22Rv1 (cell line): ENCODE data around the gene RNF217.

Source experiments
- H3K27ac ChIP-seq: fragments of 450-650 bp; 2 replicates; pipeline ENCODE4 v1.5.1; 2017
- ZFX ChIP-seq: fragments of 450-650 bp; IDR thresholded peaks from 2 replicates; pipeline ENCODE4 v1.6.1; 2017; ENCODE audit warnings: antibody characterized with exemption, borderline replicate concordance
- TF ChIP-seq, protein P1 (sequence below): fragments of 450-650 bp; IDR thresholded peaks from 2 replicates; pipeline ENCODE4 v1.5.1; 2017; ENCODE audit warnings: mild to moderate bottlenecking

Gene RNF217

DNA sequence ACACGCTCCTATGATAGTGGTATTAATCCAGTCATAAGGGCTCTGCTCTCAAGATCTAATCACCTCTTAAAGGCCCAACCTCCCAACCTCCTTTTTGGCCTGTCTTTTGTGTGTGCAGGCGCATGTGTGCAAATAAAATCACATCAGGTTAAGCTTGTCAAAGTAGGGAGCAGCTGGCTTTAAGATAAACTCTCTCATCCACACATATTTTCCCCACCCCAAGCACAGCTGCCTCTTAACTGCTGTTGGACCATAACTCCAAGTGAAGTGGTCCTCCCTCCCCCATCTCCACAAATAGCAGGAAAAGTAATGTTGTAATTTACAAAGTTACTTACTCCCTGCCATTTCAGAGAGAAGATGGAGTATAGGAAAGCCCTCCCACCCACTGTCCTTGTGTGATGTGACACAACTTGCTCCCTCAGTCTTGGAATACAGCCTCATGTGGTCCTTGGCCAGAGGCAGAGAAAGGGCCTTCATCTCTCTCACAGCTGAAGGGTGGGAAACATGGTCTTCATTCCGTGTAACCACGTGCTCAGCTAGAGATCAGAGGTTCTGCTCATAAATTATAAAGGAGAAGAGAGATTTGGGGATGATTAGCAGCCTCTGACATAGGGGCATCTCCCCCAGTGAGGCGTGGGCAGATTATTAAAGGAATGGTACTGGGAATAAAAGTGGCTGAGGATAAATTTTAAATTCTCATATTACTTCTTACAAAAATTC, 116.5 kb downstream of the RNF217 start:
- no peak overlapping the region for H3K27ac ChIP-seq
- no peak for TF ChIP-seq ZFX
- TF ChIP-seq, protein P1, sequence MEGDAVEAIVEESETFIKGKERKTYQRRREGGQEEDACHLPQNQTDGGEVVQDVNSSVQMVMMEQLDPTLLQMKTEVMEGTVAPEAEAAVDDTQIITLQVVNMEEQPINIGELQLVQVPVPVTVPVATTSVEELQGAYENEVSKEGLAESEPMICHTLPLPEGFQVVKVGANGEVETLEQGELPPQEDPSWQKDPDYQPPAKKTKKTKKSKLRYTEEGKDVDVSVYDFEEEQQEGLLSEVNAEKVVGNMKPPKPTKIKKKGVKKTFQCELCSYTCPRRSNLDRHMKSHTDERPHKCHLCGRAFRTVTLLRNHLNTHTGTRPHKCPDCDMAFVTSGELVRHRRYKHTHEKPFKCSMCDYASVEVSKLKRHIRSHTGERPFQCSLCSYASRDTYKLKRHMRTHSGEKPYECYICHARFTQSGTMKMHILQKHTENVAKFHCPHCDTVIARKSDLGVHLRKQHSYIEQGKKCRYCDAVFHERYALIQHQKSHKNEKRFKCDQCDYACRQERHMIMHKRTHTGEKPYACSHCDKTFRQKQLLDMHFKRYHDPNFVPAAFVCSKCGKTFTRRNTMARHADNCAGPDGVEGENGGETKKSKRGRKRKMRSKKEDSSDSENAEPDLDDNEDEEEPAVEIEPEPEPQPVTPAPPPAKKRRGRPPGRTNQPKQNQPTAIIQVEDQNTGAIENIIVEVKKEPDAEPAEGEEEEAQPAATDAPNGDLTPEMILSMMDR = no peak

DNA sequence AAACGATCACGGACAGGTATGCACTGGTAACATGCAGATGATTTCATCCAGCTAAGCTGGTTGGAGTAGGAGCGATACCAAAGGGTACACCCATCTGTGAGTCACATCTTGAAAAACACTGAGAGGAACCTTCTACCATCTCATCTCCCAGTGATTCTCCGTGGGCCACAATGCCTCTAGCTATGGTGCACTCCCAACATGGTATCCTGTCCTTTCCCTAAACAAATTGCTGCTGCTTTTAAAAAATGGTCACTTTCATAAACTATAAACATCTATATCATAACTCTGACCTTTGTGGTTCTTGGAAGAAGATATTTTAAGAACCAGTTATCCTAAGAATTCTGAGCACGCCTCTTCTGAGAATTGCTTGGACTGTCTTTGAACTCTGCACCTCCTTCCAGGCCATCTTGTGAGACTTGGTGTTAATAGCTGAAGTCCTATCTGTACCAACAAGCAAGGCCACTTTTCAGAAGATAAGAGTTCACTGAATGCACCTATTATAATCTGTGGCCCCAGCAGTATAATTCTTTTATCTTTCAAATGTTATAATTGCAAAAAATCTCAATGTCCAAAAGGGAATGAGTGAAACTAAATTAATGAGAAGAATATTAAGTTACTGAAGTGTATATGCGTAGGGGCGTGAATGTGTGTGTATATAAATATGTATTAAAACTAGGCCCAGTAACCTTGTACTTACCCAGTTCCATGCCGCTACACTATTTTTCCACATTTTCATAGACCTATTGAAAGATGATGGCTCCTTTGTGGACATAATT, 120.9 kb downstream of the RNF217 start:
- H3K27ac ChIP-seq = no peak overlapping the region
- TF ChIP-seq ZFX = no peak
- TF ChIP-seq, protein P1 = no peak

DNA sequence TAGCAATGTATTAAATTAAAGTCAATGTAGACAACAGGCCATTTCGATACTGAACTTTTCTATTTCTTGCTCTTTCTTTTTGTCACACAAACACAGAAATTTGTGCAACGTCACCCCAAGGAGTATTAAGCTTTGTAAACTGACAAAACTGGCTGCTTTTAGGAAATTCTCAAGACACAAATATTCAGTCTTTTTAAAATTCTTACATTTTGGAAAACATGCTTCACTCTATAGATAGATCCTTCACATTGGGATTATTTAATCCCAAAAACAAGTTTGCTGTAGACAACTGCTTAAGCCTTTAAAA, 121.4 kb downstream of the RNF217 start:
- no peak overlapping the region for H3K27ac ChIP-seq
- TF ChIP-seq, protein P1 = no peak
- no peak for TF ChIP-seq ZFX

DNA sequence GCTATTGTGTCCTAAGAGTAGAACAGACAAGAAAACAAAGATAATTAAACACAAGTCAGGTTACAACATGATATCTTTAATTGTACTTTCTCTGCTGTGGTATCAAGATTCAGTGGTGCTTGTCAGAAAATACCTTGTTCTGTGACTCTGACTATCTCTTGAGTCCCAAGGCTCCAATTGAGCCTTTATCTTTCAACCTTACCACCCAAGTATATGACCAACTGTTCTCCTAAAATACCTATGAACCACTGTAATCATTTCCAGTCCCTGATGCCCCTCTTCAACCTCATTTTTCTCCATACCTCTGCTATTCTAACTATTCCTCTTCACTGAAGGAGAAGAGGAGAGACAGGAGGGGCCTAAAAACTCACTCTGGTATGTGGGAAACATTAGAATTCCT, 124.5 kb downstream of the RNF217 start:
- TF ChIP-seq ZFX = no peak
- TF ChIP-seq, protein P1 = no peak
- H3K27ac ChIP-seq = no peak overlapping the region

DNA sequence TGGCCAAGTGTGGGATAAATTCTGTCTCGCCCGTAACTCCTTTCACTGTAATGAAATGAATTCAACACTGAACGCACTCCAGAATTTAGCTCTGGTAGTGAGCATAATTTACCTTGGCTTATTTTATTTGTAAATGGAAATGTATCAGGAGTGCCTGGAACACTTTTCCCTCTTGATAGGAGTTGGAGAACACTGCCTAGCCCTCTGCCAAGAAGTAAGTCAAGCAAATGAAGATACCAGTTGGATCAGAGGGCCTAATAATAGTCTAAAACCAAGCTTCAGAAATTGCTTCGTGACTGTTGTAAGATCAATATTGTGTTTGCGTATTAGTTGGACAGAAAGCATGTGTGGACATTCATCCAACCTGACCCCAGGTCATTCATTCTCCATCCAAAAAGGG, 126.7 kb downstream of the RNF217 start:
- no peak overlapping the region for H3K27ac ChIP-seq
- TF ChIP-seq, protein P1 = no peak
- no peak for TF ChIP-seq ZFX

DNA sequence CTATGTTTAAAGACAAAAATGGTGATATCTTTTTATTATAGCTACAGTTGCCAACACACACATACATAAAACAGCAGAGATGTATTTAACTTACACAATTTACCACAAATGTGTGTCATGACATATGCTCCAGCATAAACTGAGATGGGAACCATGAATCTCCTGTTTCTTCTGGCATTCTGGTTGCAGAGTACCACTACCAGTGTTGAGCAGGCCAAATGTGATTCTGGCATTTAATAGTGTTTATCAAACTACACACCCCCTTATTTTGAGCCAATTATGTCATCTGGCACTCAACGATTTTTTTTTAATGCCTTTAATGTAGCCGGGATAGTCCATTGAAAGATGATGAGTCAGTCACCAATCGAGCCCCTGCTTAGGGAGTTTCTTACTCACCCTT, 132.3 kb downstream of the RNF217 start:
- TF ChIP-seq, protein P1 = no peak
- no peak for TF ChIP-seq ZFX
- no peak overlapping the region for H3K27ac ChIP-seq
